Fibroblast of skin of abdomen (primary cell): ENCODE measurements around the gene PIK3R5. TPM values are rescaled to one million over a fixed set of nuclear protein-coding genes. Genes with fewer than 3 reads are reported as not detected.
"Not testable (repeated sequence)": the region's sequence is repeated elsewhere in the genome, so short reads cannot be mapped to it uniquely, and the experiment has no call there.

Source experiments
- DNase-seq: peaks from one replicate; pipeline ENCODE4 v3.0.0-alpha.2; 2013
- polyA plus RNA-seq, 2 experiments: library from polyadenylated mRNA; unstranded; fragments of 120-200 nt; gene quantifications; one replicate each; pipeline ENCODE4 v1.2.1, GENCODE V29; 2013; ENCODE audit not compliant: insufficient read length in 2 of 2

PIK3R5 gene
- polyA plus RNA-seq (2013, experiment 1 of 2; ENCODE audit: insufficient read length): 0.09 TPM
- polyA plus RNA-seq (2013, experiment 2 of 2; ENCODE audit: insufficient read length): not detected

- no peak for DNase-seq
Observed at GRCh38 chr17:8965394-8966168, at the start of gene PIK3R5. Gene PIK3R5, minus strand, starts transcription at chr17:8965707. Its CDS starts 54,213 bp downstream, at chr17:8911494.

- DNase-seq: no peak
Observed at GRCh38 chr17:9011001-9011400, 45.5 kb upstream of the PIK3R5 start.

- no peak for DNase-seq
Observed at GRCh38 chr17:9009737-9010136, 44.2 kb upstream of the PIK3R5 start.

GRCh38 chr17:9009096-9009495 is 43.6 kb upstream of the PIK3R5 start:
- DNase-seq: no peak

- DNase-seq: no peak
Observed at GRCh38 chr17:9007052-9007714, 41.7 kb upstream of the PIK3R5 start.

- no peak for DNase-seq
Observed at GRCh38 chr17:9006175-9006767, 40.8 kb upstream of the PIK3R5 start.

GRCh38 chr17:9004961-9005285 is 39.4 kb upstream of the PIK3R5 start:
- DNase-seq: no peak

- DNase-seq: no peak
Observed at GRCh38 chr17:9004132-9004960, 38.8 kb upstream of the PIK3R5 start.

- DNase-seq: no peak
Observed at GRCh38 chr17:9003355-9004131, 38.0 kb upstream of the PIK3R5 start.

GRCh38 chr17:9002606-9003354 is 37.3 kb upstream of the PIK3R5 start:
- no peak for DNase-seq

- no peak for DNase-seq
Observed at GRCh38 chr17:9002227-9002605, 36.7 kb upstream of the PIK3R5 start.

- DNase-seq: no peak
Observed at GRCh38 chr17:9001559-9001958, 36.1 kb upstream of the PIK3R5 start.

GRCh38 chr17:8997994-8998628 is 32.6 kb upstream of the PIK3R5 start:
- peak; percentile 56 for DNase-seq

GRCh38 chr17:8995711-8996110 is 30.2 kb upstream of the PIK3R5 start:
- no peak for DNase-seq

- peak; percentile 38 for DNase-seq
Observed at GRCh38 chr17:8994319-8994718, 28.8 kb upstream of the PIK3R5 start.

GRCh38 chr17:8991514-8992285 is 26.2 kb upstream of the PIK3R5 start:
- DNase-seq: peak; percentile 58

GRCh38 chr17:8988263-8988935 is 22.9 kb upstream of the PIK3R5 start:
- DNase-seq: not testable (repeated sequence)

- no peak for DNase-seq
Observed at GRCh38 chr17:8986295-8986694, 20.8 kb upstream of the PIK3R5 start.

- DNase-seq: no peak
Observed at GRCh38 chr17:8985054-8985701, 19.7 kb upstream of the PIK3R5 start.
